HEK293 (cell line): Measurements from ENCODE around the gene LHX6.

Source experiments
- CTCF ChIA-PET: fragments of 350-600 bp; formaldehyde crosslinking; extraction: SDS; loops from one replicate; lab custom pipeline; 2021; ENCODE audit warnings: antibody characterized with exemption; lab: Yijun Ruan, JAX
- POLR2A ChIA-PET: fragments of 300-600 bp; formaldehyde crosslinking; extraction: SDS; loops from one replicate; lab custom pipeline; 2020; ENCODE audit warnings: antibody characterized with exemption, inconsistent platforms; lab: Yijun Ruan, JAX
- H3K27ac ChIP-seq: fragments of 200-500 bp; sonication (Bioruptor generic); 2 replicates; pipeline ENCODE4 v1.5.1; 2014; ENCODE audit warnings: low read depth, low read length, control low read depth, inconsistent platforms; ENCODE audit errors: extremely low read depth
- H3K36me3 ChIP-seq, 2 experiments: fragments of 200-500 bp in 1 of 2; sonication (Bioruptor generic) in 1 of 2; 1 replicate in 1 of 2; 2 replicates in 1 of 2; pipeline ENCODE4 v1.5.1; 2014 to 2017; ENCODE audit warnings: inconsistent platforms in 2 of 2, low read length in 2 of 2; ENCODE audit not compliant: control insufficient read depth in 2 of 2, insufficient read depth in 1 of 2
- H3K4me1 ChIP-seq: fragments of 200-500 bp; sonication (Bioruptor generic); 2 replicates; pipeline ENCODE4 v1.5.1; 2014; ENCODE audit warnings: mild to moderate bottlenecking, low read length, inconsistent platforms; ENCODE audit not compliant: control insufficient read depth, insufficient read depth
- H3K4me3 ChIP-seq: 2 replicates; pipeline ENCODE4 v1.5.1; 2011; ENCODE audit warnings: low read depth, mild to moderate bottlenecking, control low read depth, low read length, moderate library complexity
- H3K9me3 ChIP-seq: fragments of 200-500 bp; sonication (Bioruptor generic); 2 replicates; pipeline ENCODE4 v1.5.1; 2014; ENCODE audit warnings: low read depth, low read length, inconsistent platforms; ENCODE audit not compliant: control insufficient read depth, insufficient read depth
- GFI1B ChIP-seq: fragments of 450-650 bp; formaldehyde crosslinking; IDR thresholded peaks from 2 replicates; pipeline ENCODE4 v1.5.1; 2016; ENCODE audit warnings: missing biosample characterization, missing genetic modification characterization
- KLF8 ChIP-seq: fragments of 450-650 bp; formaldehyde crosslinking; IDR thresholded peaks from 2 replicates; pipeline ENCODE4 v1.5.1; 2016; ENCODE audit warnings: missing biosample characterization, missing genetic modification characterization
- SETDB1 ChIP-seq: IDR thresholded peaks from one replicate; pipeline ENCODE4 v1.6.1; 2017; ENCODE audit warnings: mild to moderate bottlenecking, low read length, moderate library complexity, mixed read lengths; ENCODE audit not compliant: insufficient read length
- SP7 ChIP-seq: fragments of 450-650 bp; formaldehyde crosslinking; IDR thresholded peaks from 2 replicates; pipeline ENCODE4 v1.5.1; 2016; ENCODE audit warnings: missing biosample characterization, missing genetic modification characterization
- TSHZ1 ChIP-seq: fragments of 450-650 bp; formaldehyde crosslinking; IDR thresholded peaks from 2 replicates; pipeline ENCODE4 v1.5.1; 2016; ENCODE audit warnings: missing biosample characterization, missing genetic modification characterization, borderline replicate concordance
- ZBTB26 ChIP-seq: fragments of 450-650 bp; formaldehyde crosslinking; optimal IDR thresholded peaks from 2 replicates; pipeline ENCODE3; 2016; ENCODE audit warnings: missing biosample characterization, mild to moderate bottlenecking, missing genetic modification characterization
- ZFHX2 ChIP-seq: fragments of 450-650 bp; formaldehyde crosslinking; conservative IDR thresholded peaks from 2 replicates; pipeline ENCODE4 v1.5.1; 2016; ENCODE audit warnings: missing biosample characterization, missing genetic modification characterization
- ZFP41 ChIP-seq: fragments of 450-650 bp; formaldehyde crosslinking; IDR thresholded peaks from 2 replicates; pipeline ENCODE4 v1.5.1; 2016; ENCODE audit warnings: missing biosample characterization, missing genetic modification characterization, borderline replicate concordance
- ZNF10 ChIP-seq: fragments of 450-650 bp; formaldehyde crosslinking; IDR thresholded peaks from 2 replicates; pipeline ENCODE4 v1.5.1; 2017; ENCODE audit warnings: missing biosample characterization, missing genetic modification characterization
- ZNF132 ChIP-seq: fragments of 450-650 bp; formaldehyde crosslinking; IDR thresholded peaks from 2 replicates; pipeline ENCODE4 v1.5.1; 2017; ENCODE audit warnings: missing biosample characterization, missing genetic modification characterization, borderline replicate concordance
- ZNF146 ChIP-seq: fragments of 450-650 bp; formaldehyde crosslinking; IDR thresholded peaks from 2 replicates; pipeline ENCODE4 v1.5.1; 2016; ENCODE audit warnings: missing biosample characterization, missing genetic modification characterization
- ZNF16 ChIP-seq: fragments of 450-650 bp; formaldehyde crosslinking; IDR thresholded peaks from 2 replicates; pipeline ENCODE4 v1.5.1; 2016; ENCODE audit warnings: low read depth, missing biosample characterization, missing genetic modification characterization
- ZNF175 ChIP-seq: fragments of 450-650 bp; formaldehyde crosslinking; IDR thresholded peaks from 2 replicates; pipeline ENCODE4 v1.5.1; 2016; ENCODE audit warnings: missing biosample characterization, missing genetic modification characterization
- ZNF223 ChIP-seq: fragments of 450-650 bp; formaldehyde crosslinking; IDR thresholded peaks from 2 replicates; pipeline ENCODE4 v1.5.1; 2016; ENCODE audit warnings: missing biosample characterization, missing genetic modification characterization
- ZNF311 ChIP-seq: fragments of 450-650 bp; formaldehyde crosslinking; IDR thresholded peaks from 2 replicates; pipeline ENCODE4 v1.5.1; 2017; ENCODE audit warnings: missing biosample characterization, missing genetic modification characterization, borderline replicate concordance
- ZNF350 ChIP-seq: fragments of 450-650 bp; formaldehyde crosslinking; IDR thresholded peaks from 2 replicates; pipeline ENCODE4 v1.5.0; 2017; ENCODE audit warnings: missing biosample characterization, mild to moderate bottlenecking, missing genetic modification characterization
- ZNF354C ChIP-seq: fragments of 450-650 bp; formaldehyde crosslinking; IDR thresholded peaks from 2 replicates; pipeline ENCODE4 v1.5.1; 2016; ENCODE audit warnings: missing biosample characterization, missing genetic modification characterization, low read depth, borderline replicate concordance
- ZNF391 ChIP-seq: fragments of 450-650 bp; formaldehyde crosslinking; IDR thresholded peaks from 2 replicates; pipeline ENCODE4 v1.5.1; 2016; ENCODE audit warnings: low read depth, missing biosample characterization, missing genetic modification characterization, borderline replicate concordance
- ZNF48 ChIP-seq: fragments of 450-650 bp; formaldehyde crosslinking; IDR thresholded peaks from 2 replicates; pipeline ENCODE4 v1.5.1; 2016; ENCODE audit warnings: missing biosample characterization, missing genetic modification characterization
- ZNF521 ChIP-seq: fragments of 450-650 bp; formaldehyde crosslinking; IDR thresholded peaks from 2 replicates; pipeline ENCODE4 v1.5.1; 2017; ENCODE audit warnings: missing biosample characterization, mild to moderate bottlenecking, missing genetic modification characterization
- ZNF530 ChIP-seq: fragments of 450-650 bp; formaldehyde crosslinking; IDR thresholded peaks from 2 replicates; pipeline ENCODE4 v1.5.1; 2016; ENCODE audit warnings: low read depth, missing biosample characterization, missing genetic modification characterization
- ZNF558 ChIP-seq: fragments of 450-650 bp; formaldehyde crosslinking; IDR thresholded peaks from 2 replicates; pipeline ENCODE4 v1.5.1; 2016; ENCODE audit warnings: missing biosample characterization, missing genetic modification characterization
- ZNF561 ChIP-seq: fragments of 450-650 bp; IDR thresholded peaks from 2 replicates; pipeline ENCODE4 v1.5.1; 2018; ENCODE audit warnings: missing biosample characterization, missing genetic modification characterization, borderline replicate concordance
- ZNF610 ChIP-seq: fragments of 450-650 bp; formaldehyde crosslinking; IDR thresholded peaks from 2 replicates; pipeline ENCODE4 v1.5.1; 2016; ENCODE audit warnings: missing biosample characterization, missing genetic modification characterization, borderline replicate concordance
- ZNF621 ChIP-seq: fragments of 450-650 bp; formaldehyde crosslinking; IDR thresholded peaks from 2 replicates; pipeline ENCODE4 v1.5.1; 2017; ENCODE audit warnings: missing biosample characterization, missing genetic modification characterization
- ZNF785 ChIP-seq: fragments of 450-650 bp; formaldehyde crosslinking; IDR thresholded peaks from 2 replicates; pipeline ENCODE4 v1.5.1; 2016; ENCODE audit warnings: missing biosample characterization, missing genetic modification characterization
- ZNF830 ChIP-seq: fragments of 450-650 bp; IDR thresholded peaks from 2 replicates; pipeline ENCODE4 v1.5.0; 2018; ENCODE audit warnings: missing biosample characterization, missing genetic modification characterization, low read depth, mild to moderate bottlenecking, moderate library complexity

The LHX6 gene

GRCh38 chr9:122277285-122277897 lies 48.6 kb upstream of the LHX6 start:
- ChIA-PET POLR2A (no interaction called here), CTCF (interaction anchor here (0.9 kb wide), 1 partner anchor 154 kb away, joined by 3 read pairs; no protein-coding TSS in a partner anchor)
- Histone ChIP-seq H3K27ac (no peak overlapping the region), H3K4me1 (no peaks in the 10 kb centered on the region; the same call in 1 of the 2 replicates), H3K36me3 (peaks cover 6 to 40% of the 10 kb centered on the region in 2 experiments), H3K9me3 (no peaks in the 10 kb centered on the region), H3K4me3 (no peak overlapping the region)
- peak; percentile 89 for TF ChIP-seq SETDB1
- TF ChIP-seq ZNF223 = no peak
- no peak for TF ChIP-seq ZNF16 (tag by site-specific recombination)
- no peak for TF ChIP-seq ZFP41 (tag by site-specific recombination)
- TF ChIP-seq ZNF350 (tag by site-specific recombination) = no peak
- TF ChIP-seq ZNF621 = no peak

- ChIA-PET CTCF (no interaction called here), POLR2A (no interaction called here)
- Histone ChIP-seq H3K9me3 (no peaks in the 10 kb centered on the region), H3K4me3 (no peak overlapping the region), H3K4me1 (no peaks in the 10 kb centered on the region), H3K36me3 (peaks cover 6 to 43% of the 10 kb centered on the region in 2 experiments), H3K27ac (no peak overlapping the region)
- no peak for TF ChIP-seq ZNF146 (tag by site-specific recombination)
- peak; percentile 28; the same call in 1 of the 2 replicates for TF ChIP-seq SP7 (tag by site-specific recombination)
- no peak for TF ChIP-seq KLF8 (tag by site-specific recombination)
- no peak for TF ChIP-seq ZNF521 (tag by site-specific recombination)
- TF ChIP-seq ZFHX2 (tag by site-specific recombination) = 0 out of 2 replicates have a peak, but pooled peaks have one; percentile 10
- TF ChIP-seq ZNF610 (tag by site-specific recombination) = no peak
- no peak for TF ChIP-seq ZNF175 (tag by site-specific recombination)
- no peak for TF ChIP-seq ZNF48
- no peak for TF ChIP-seq ZNF558 (tag by site-specific recombination)
- no peak for TF ChIP-seq ZFP41 (tag by site-specific recombination)
- no peak for TF ChIP-seq ZNF561 (tag by site-specific recombination)
- TF ChIP-seq TSHZ1 (tag by site-specific recombination) = no peak
Observed at GRCh38 chr9:122276096-122276495, 47.3 kb upstream of the LHX6 start.

- H3K4me3 ChIP-seq = no peak overlapping the region
- H3K27ac ChIP-seq = no peak overlapping the region
- H3K36me3 ChIP-seq = peaks cover 6 to 42% of the 10 kb centered on the region in 2 experiments
- ChIA-PET CTCF (interaction anchor here (0.8 kb wide), 2 partner anchors 13 to 46 kb away, joined by 3 to 4 read pairs; no protein-coding TSS in a partner anchor), POLR2A (no interaction called here)
- H3K4me1 ChIP-seq = no peaks in the 10 kb centered on the region
- no peaks in the 10 kb centered on the region for H3K9me3 ChIP-seq
- no peak for TF ChIP-seq ZNF354C (tag by site-specific recombination)
- TF ChIP-seq ZNF558 (tag by site-specific recombination) = no peak
- no peak for TF ChIP-seq ZBTB26
- TF ChIP-seq ZNF830 (tag by site-specific recombination) = no peak
- no peak for TF ChIP-seq ZNF311 (tag by site-specific recombination)
- TF ChIP-seq ZNF785 = no peak
- TF ChIP-seq ZNF391 (tag by site-specific recombination) = no peak
- TF ChIP-seq ZNF530 (tag by site-specific recombination) = no peak
- no peak for TF ChIP-seq GFI1B (tag by site-specific recombination)
- TF ChIP-seq ZNF10 = no peak
- no peak for TF ChIP-seq ZNF132 (tag by site-specific recombination)
Observed at GRCh38 chr9:122274055-122274454, 45.3 kb upstream of the LHX6 start.
